ENCODE data around the gene ATOX1. TPM values are rescaled to one million over a fixed set of nuclear protein-coding genes. Genes with fewer than 3 reads are reported as not detected.

Gene ATOX1
- polyA plus RNA-seq, 1 of the 3 experiments (the other 2 are of a cell fraction), result 497 TPM

DNA sequence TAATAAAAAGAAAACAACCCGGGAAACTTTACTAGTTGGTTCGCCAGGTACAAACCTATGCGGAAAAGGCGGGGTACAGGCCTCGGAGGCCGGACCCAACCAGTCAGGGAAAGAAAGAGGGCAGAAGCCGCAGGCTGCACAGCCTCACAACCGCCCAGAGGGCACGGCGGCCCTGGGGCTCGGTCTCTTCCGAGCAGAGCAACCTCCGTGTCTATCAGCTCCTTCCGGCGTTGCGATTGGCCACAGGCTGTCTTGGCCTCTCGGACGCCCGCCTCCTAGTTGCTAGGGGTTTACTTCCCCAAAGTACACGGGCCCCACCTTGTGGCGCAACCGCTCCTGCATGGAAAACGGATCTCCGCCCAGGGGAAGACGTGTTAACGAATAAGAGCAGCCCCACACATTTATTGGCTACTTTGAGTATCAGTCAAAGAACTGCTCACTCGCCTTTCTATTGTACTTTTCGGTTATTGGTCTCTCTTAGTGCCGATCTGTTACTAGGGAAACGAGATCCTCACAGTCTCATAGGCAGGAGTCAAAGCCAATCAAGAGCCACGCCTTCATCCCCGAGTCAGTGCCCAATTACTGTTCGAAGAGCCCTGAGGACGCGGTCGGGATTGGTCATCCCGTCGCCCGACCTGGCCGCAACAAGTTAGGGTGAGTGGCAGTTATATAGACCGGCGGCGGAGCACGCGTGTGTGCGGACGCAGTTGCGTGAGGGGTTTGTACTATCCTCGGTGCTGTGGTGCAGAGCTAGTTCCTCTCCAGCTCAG, 13.0 kb upstream of the ATOX1 start, which contains the start of gene G3BP1 (continued):
- TF ChIP-seq, protein P1, sequence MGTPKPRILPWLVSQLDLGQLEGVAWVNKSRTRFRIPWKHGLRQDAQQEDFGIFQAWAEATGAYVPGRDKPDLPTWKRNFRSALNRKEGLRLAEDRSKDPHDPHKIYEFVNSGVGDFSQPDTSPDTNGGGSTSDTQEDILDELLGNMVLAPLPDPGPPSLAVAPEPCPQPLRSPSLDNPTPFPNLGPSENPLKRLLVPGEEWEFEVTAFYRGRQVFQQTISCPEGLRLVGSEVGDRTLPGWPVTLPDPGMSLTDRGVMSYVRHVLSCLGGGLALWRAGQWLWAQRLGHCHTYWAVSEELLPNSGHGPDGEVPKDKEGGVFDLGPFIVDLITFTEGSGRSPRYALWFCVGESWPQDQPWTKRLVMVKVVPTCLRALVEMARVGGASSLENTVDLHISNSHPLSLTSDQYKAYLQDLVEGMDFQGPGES (IDR thresholded peaks at IDR 0.05; ENCODE audit: low read depth, low read length), result peak; percentile 97
- TF ChIP-seq, protein P2, sequence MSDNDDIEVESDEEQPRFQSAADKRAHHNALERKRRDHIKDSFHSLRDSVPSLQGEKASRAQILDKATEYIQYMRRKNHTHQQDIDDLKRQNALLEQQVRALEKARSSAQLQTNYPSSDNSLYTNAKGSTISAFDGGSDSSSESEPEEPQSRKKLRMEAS (IDR thresholded peaks at IDR 0.05; ENCODE audit: low read depth), result peak; percentile 97
- TF ChIP-seq FOXM1 (IDR thresholded peaks at IDR 0.05; ENCODE audit: low read depth) (no peak), ELF1 (IDR thresholded peaks at IDR 0.05) (peak; percentile 32; the same call in 1 of the 2 replicates), PBX3 (IDR thresholded peaks at IDR 0.05) (peak; percentile 99), NRF1 (IDR thresholded peaks at IDR 0.05; ENCODE audit: low read depth, low read length) (0 out of 2 replicates have a peak, but pooled peaks have one; percentile 11), POLR2AphosphoS5 (IDR thresholded peaks at IDR 0.05; ENCODE audit: low read depth, low read length) (peak; percentile 99), FOSL2 (IDR thresholded peaks at IDR 0.05; ENCODE audit: borderline replicate concordance, low read depth) (no peak), TAF1 (IDR thresholded peaks at IDR 0.05; ENCODE audit: borderline replicate concordance, low read depth, low read length) (peak; percentile 98), MXI1 (IDR thresholded peaks at IDR 0.05; ENCODE audit: low read depth, low read length) (peak; percentile 95; the same call in 1 of the 2 replicates)
- TF ChIP-seq, protein P3, sequence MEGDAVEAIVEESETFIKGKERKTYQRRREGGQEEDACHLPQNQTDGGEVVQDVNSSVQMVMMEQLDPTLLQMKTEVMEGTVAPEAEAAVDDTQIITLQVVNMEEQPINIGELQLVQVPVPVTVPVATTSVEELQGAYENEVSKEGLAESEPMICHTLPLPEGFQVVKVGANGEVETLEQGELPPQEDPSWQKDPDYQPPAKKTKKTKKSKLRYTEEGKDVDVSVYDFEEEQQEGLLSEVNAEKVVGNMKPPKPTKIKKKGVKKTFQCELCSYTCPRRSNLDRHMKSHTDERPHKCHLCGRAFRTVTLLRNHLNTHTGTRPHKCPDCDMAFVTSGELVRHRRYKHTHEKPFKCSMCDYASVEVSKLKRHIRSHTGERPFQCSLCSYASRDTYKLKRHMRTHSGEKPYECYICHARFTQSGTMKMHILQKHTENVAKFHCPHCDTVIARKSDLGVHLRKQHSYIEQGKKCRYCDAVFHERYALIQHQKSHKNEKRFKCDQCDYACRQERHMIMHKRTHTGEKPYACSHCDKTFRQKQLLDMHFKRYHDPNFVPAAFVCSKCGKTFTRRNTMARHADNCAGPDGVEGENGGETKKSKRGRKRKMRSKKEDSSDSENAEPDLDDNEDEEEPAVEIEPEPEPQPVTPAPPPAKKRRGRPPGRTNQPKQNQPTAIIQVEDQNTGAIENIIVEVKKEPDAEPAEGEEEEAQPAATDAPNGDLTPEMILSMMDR (IDR thresholded peaks at IDR 0.05), result peak; percentile 71
- TF ChIP-seq, protein P4, sequence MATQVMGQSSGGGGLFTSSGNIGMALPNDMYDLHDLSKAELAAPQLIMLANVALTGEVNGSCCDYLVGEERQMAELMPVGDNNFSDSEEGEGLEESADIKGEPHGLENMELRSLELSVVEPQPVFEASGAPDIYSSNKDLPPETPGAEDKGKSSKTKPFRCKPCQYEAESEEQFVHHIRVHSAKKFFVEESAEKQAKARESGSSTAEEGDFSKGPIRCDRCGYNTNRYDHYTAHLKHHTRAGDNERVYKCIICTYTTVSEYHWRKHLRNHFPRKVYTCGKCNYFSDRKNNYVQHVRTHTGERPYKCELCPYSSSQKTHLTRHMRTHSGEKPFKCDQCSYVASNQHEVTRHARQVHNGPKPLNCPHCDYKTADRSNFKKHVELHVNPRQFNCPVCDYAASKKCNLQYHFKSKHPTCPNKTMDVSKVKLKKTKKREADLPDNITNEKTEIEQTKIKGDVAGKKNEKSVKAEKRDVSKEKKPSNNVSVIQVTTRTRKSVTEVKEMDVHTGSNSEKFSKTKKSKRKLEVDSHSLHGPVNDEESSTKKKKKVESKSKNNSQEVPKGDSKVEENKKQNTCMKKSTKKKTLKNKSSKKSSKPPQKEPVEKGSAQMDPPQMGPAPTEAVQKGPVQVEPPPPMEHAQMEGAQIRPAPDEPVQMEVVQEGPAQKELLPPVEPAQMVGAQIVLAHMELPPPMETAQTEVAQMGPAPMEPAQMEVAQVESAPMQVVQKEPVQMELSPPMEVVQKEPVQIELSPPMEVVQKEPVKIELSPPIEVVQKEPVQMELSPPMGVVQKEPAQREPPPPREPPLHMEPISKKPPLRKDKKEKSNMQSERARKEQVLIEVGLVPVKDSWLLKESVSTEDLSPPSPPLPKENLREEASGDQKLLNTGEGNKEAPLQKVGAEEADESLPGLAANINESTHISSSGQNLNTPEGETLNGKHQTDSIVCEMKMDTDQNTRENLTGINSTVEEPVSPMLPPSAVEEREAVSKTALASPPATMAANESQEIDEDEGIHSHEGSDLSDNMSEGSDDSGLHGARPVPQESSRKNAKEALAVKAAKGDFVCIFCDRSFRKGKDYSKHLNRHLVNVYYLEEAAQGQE (IDR thresholded peaks at IDR 0.05; ENCODE audit: low read depth, low read length), result peak; percentile 58; the same call in 1 of the 2 replicates

Data from SK-N-SH (cell line).